IMR-90 (cell line): ENCODE results near the gene PDLIM4. TPM values are rescaled to one million over a fixed set of nuclear protein-coding genes. Genes with fewer than 3 reads are reported as not detected.

Experiments
- ATAC-seq: fragments of 200-7000 bp; cut with Tn5 transposase; 2 replicates; pipeline ENCODE4 v1.9.1; 2020; ENCODE audit warnings: low read depth, mild to moderate bottlenecking, moderate library complexity
- BruUV-seq: library from RNA; stranded (reverse); fragments of 400-500 nt; replicated peaks from 2 replicates; lab custom pipeline; 2021; lab: Mats Ljungman, UMichigan
- CTCF ChIA-PET: fragments of 300-600 bp; formaldehyde crosslinking; extraction: SDS; loops from one replicate; lab custom pipeline; 2021; ENCODE audit warnings: antibody characterized with exemption; lab: Yijun Ruan, JAX
- POLR2A ChIA-PET: fragments of 300-600 bp; sonication (Branson Sonifier 250); formaldehyde crosslinking; loops from one replicate; lab custom pipeline; 2022; ENCODE audit warnings: antibody characterized with exemption; ENCODE audit not compliant: unreplicated experiment; lab: Charles Lee
- DNase-seq: peaks from one replicate; pipeline ENCODE4 v3.0.0; 2013
- H2AFZ ChIP-seq: replicated peaks from 2 replicates; pipeline ENCODE3; 2013; ENCODE audit warnings: low read length, mild to moderate bottlenecking; ENCODE audit not compliant: poor library complexity
- H2AK5ac ChIP-seq: 2 replicates; pipeline ENCODE4 v1.6.1; 2013; ENCODE audit warnings: low read depth, low read length, inconsistent platforms
- H2AK9ac ChIP-seq: replicated peaks from 2 replicates; pipeline ENCODE3; 2013; ENCODE audit warnings: mild to moderate bottlenecking, low read depth, low read length, moderate library complexity; ENCODE audit not compliant: poor library complexity
- H2BK120ac ChIP-seq: 2 replicates; pipeline ENCODE4 v1.6.1; 2013; ENCODE audit warnings: low read depth, low read length, inconsistent platforms
- H2BK15ac ChIP-seq: 3 replicates; pipeline ENCODE4 v1.6.1; 2013; ENCODE audit warnings: low read depth, low read length, inconsistent platforms
- H2BK20ac ChIP-seq: 2 replicates; pipeline ENCODE4 v1.6.1; 2013; ENCODE audit warnings: low read depth, mild to moderate bottlenecking, inconsistent platforms, low read length, moderate library complexity
- H2BK5ac ChIP-seq: 2 replicates; pipeline ENCODE4 v1.6.1; 2013; ENCODE audit warnings: mild to moderate bottlenecking, low read depth, low read length, inconsistent platforms; ENCODE audit not compliant: poor library complexity, severe bottlenecking
- H3K14ac ChIP-seq: replicated peaks from 2 replicates; pipeline ENCODE4 v1.6.1; 2013; ENCODE audit warnings: low read depth, low read length, inconsistent platforms
- H3K18ac ChIP-seq: 2 replicates; pipeline ENCODE4 v1.6.1; 2013; ENCODE audit warnings: low read depth, low read length, control low read depth
- H3K23ac ChIP-seq: 2 replicates; pipeline ENCODE4 v1.6.1; 2013; ENCODE audit warnings: low read depth, low read length, inconsistent platforms
- H3K27ac ChIP-seq: 2 replicates; pipeline ENCODE4 v1.5.1; 2013; ENCODE audit warnings: mild to moderate bottlenecking, control low read depth, low read length; ENCODE audit not compliant: insufficient read depth
- H3K27me3 ChIP-seq: 2 replicates; pipeline ENCODE4 v1.6.1; 2013; ENCODE audit warnings: low read length; ENCODE audit not compliant: control insufficient read depth, insufficient read depth
- H3K36me3 ChIP-seq: 2 replicates; pipeline ENCODE4 v1.6.1; 2013; ENCODE audit warnings: low read length, mixed read lengths; ENCODE audit not compliant: control insufficient read depth, insufficient read depth
- H3K4ac ChIP-seq: 2 replicates; pipeline ENCODE4 v1.6.1; 2013; ENCODE audit warnings: low read depth, low read length, inconsistent platforms
- H3K4me1 ChIP-seq: 2 replicates; pipeline ENCODE4 v1.6.1; 2013; ENCODE audit warnings: low read length, mixed read lengths; ENCODE audit not compliant: control insufficient read depth, insufficient read depth
- H3K4me2 ChIP-seq: 2 replicates; pipeline ENCODE4 v1.6.1; 2013; ENCODE audit warnings: low read depth, mild to moderate bottlenecking, control low read depth, low read length, moderate library complexity
- H3K4me3 ChIP-seq: 2 replicates; pipeline ENCODE4 v1.5.1; 2013; ENCODE audit warnings: low read depth, mild to moderate bottlenecking, control low read depth, low read length, moderate library complexity; ENCODE audit not compliant: insufficient read depth
- H3K56ac ChIP-seq: 2 replicates; pipeline ENCODE4 v1.6.1; 2013; ENCODE audit warnings: low read length, inconsistent platforms; ENCODE audit not compliant: insufficient read depth; ENCODE audit errors: extremely low read depth
- H3K79me1 ChIP-seq, 2 experiments: 2 replicates each; pipeline ENCODE4 v1.6.1; 2013; ENCODE audit warnings: low read length in 2 of 2, inconsistent platforms in 1 of 2, low read depth in 1 of 2
- H3K9ac ChIP-seq: 2 replicates; pipeline ENCODE4 v1.6.1; 2013; ENCODE audit warnings: low read depth, low read length, control low read depth
- H3K9me1 ChIP-seq: 2 replicates; pipeline ENCODE4 v1.6.1; 2013; ENCODE audit warnings: low read length, inconsistent platforms; ENCODE audit not compliant: insufficient read depth
- H3K9me3 ChIP-seq: 2 replicates; pipeline ENCODE4 v1.6.1; 2013; ENCODE audit warnings: low read length; ENCODE audit not compliant: control insufficient read depth, insufficient read depth
- H4K20me1 ChIP-seq: 2 replicates; pipeline ENCODE4 v1.6.1; 2013; ENCODE audit warnings: low read length, inconsistent platforms; ENCODE audit not compliant: insufficient read depth
- H4K5ac ChIP-seq: 2 replicates; pipeline ENCODE4 v1.6.1; 2013; ENCODE audit warnings: mild to moderate bottlenecking, low read depth, low read length, control low read depth
- H4K8ac ChIP-seq, 2 experiments: 2 replicates each; pipeline ENCODE4 v1.6.1; 2013; ENCODE audit warnings: low read depth in 2 of 2, low read length in 2 of 2, control low read depth in 1 of 2, inconsistent platforms in 1 of 2
- H4K91ac ChIP-seq: 2 replicates; pipeline ENCODE4 v1.6.1; 2013; ENCODE audit warnings: low read depth, low read length, inconsistent platforms; ENCODE audit not compliant: insufficient read depth
- BHLHE40 ChIP-seq: fragments of 150-350 bp; IDR thresholded peaks from 2 replicates; pipeline ENCODE4 v1.6.1; 2016; ENCODE audit warnings: mild to moderate bottlenecking, low read depth, low read length
- CTCF ChIP-seq: conservative IDR thresholded peaks from 2 replicates; pipeline ENCODE4 v1.5.1; 2012; ENCODE audit warnings: mild to moderate bottlenecking, low read depth, low read length, improper control_type of control experiment
- ELK1 ChIP-seq: fragments of 150-350 bp; IDR thresholded peaks from 2 replicates; pipeline ENCODE4 v1.6.1; 2016; ENCODE audit warnings: low read depth, mild to moderate bottlenecking, low read length, moderate library complexity, borderline replicate concordance
- FOS ChIP-seq: fragments of 150-350 bp; IDR thresholded peaks from 2 replicates; pipeline ENCODE4 v1.6.1; 2016; ENCODE audit warnings: low read depth, low read length
- MAZ ChIP-seq: IDR thresholded peaks from 2 replicates; pipeline ENCODE4 v1.6.1; 2012; ENCODE audit warnings: low read depth, mild to moderate bottlenecking, low read length, improper control_type of control experiment, moderate library complexity, borderline replicate concordance
- MXI1 ChIP-seq: IDR thresholded peaks from 2 replicates; pipeline ENCODE4 v1.6.1; 2012; ENCODE audit warnings: low read depth, mild to moderate bottlenecking, low read length, moderate library complexity, borderline replicate concordance
- NFE2L2 ChIP-seq: fragments of 150-350 bp; IDR thresholded peaks from 2 replicates; pipeline ENCODE4 v1.6.1; 2016; ENCODE audit warnings: low read depth, mild to moderate bottlenecking, low read length
- RAD21 ChIP-seq: IDR thresholded peaks from 2 replicates; pipeline ENCODE4 v1.6.1; 2012; ENCODE audit warnings: low read length, improper control_type of control experiment
- RCOR1 ChIP-seq: IDR thresholded peaks from 2 replicates; pipeline ENCODE4 v1.6.1; 2012; ENCODE audit warnings: mild to moderate bottlenecking, low read length, improper control_type of control experiment; ENCODE audit not compliant: insufficient replicate concordance
- SMC3 ChIP-seq: fragments of 150-350 bp; IDR thresholded peaks from 2 replicates; pipeline ENCODE4 v1.6.1; 2016; ENCODE audit warnings: low read depth, mild to moderate bottlenecking, antibody characterized with exemption, low read length, moderate library complexity
- USF2 ChIP-seq: fragments of 150-350 bp; IDR thresholded peaks from 2 replicates; pipeline ENCODE4 v1.6.1; 2017; ENCODE audit warnings: mild to moderate bottlenecking, antibody characterized with exemption, low read length, low read depth
- WGBS, 2 experiments: methylation state at CpG; one replicate each; pipeline versions ENCODE4 v1.1.5 to v1.1.7; 2013; ENCODE audit warnings: missing lambda C conversion rate in 2 of 2; ENCODE audit not compliant: insufficient read length in 1 of 2; ENCODE audit errors: extremely low coverage in 2 of 2; 5-methylcytosine and 5-hydroxymethylcytosine counted together
- dilution Hi-C: fragments of 300-500 bp; cut with HindIII; formaldehyde crosslinking; loops from one replicate; pipeline ENCODE4 v1.14.3; 2018; ENCODE audit warnings: low sequenced_read_pairs; ENCODE audit not compliant: unreplicated experiment
- in situ Hi-C: fragments of 300-500 bp; cut with MboI; formaldehyde crosslinking; loops from 3 replicates; pipeline ENCODE4 v1.14.3; 2019; ENCODE audit warnings: low sequenced_read_pairs, inconsistent platforms, mixed read lengths
- intact Hi-C: fragments of 100-400 bp; cut with micrococcal nuclease; formaldehyde crosslinking; loops from 2 replicates; pipeline ENCODE4 v1.10.0; 2022
- polyA plus RNA-seq, 3 experiments: library from polyadenylated mRNA; depleted of rRNA; stranded (reverse); fragments of >200 nt; gene quantifications; 2 replicates each; pipeline ENCODE4 v1.2.3, GENCODE V29; 2012; ENCODE audit warnings: low replicate concordance in 1 of 3
- total RNA-seq: library from RNA; depleted of rRNA; stranded (reverse); fragments of >200 nt; gene quantifications from 2 replicates; pipeline ENCODE4 v1.2.3, GENCODE V29; 2012

Gene PDLIM4
- total and polyA plus RNA-seq, 2 of the 4 experiments (the other 2 are of a cell fraction): 61.1 to 214 TPM

GRCh38 chr5:132230871-132231270 lies 26.6 kb upstream of the PDLIM4 start:
- Histone ChIP-seq H3K23ac (no peak overlapping the region), H2BK15ac (no peak overlapping the region), H3K56ac (no peak overlapping the region), H3K9ac (no peak overlapping the region), H2BK120ac (no peak overlapping the region), H3K27me3 (no peaks in the 10 kb centered on the region; the same call in 1 of the 2 replicates), H3K9me1 (peaks cover 5% of the 10 kb centered on the region; the same call in 1 of the 2 replicates), H4K91ac (no peak overlapping the region), H3K4ac (no peak overlapping the region), H2AK9ac (no peak overlapping the region), H3K4me2 (no peak overlapping the region), H3K14ac (no peak overlapping the region), H3K36me3 (no peaks in the 10 kb centered on the region), H2AFZ (no peak overlapping the region), H3K79me1 (peaks cover 11 to 14% of the 10 kb centered on the region in 2 experiments), H4K5ac (no peak overlapping the region), H3K27ac (no peak overlapping the region), H4K8ac (no peak overlapping the region), H4K20me1 (peaks cover 5% of the 10 kb centered on the region; the same call in 1 of the 2 replicates), H2AK5ac (no peak overlapping the region), H3K4me3 (no peak overlapping the region), H3K9me3 (no peaks in the 10 kb centered on the region), H2BK5ac (no peak overlapping the region), H3K18ac (no peak overlapping the region), H3K4me1 (peaks cover 8% of the 10 kb centered on the region), H2BK20ac (no peak overlapping the region)
- ChIA-PET CTCF (no interaction called here), POLR2A (no interaction called here)
- intact Hi-C loops: no loop called here
- in situ Hi-C loops: no loop called here
- no peak for ATAC-seq
- 100% methylated on average over 2 of the region's 9 CpGs; no CpG with 5 or more reads in 1 of the 2 experiments for WGBS, 2 experiments
- BruUV-seq: no TSS peak
- TF ChIP-seq FOS (no peak), MXI1 (no peak), MAZ (no peak), CTCF (no peak), SMC3 (no peak), RAD21 (no peak), ELK1 (no peak), NFE2L2 (no peak), BHLHE40 (no peak), USF2 (no peak), RCOR1 (no peak)
- DNase-seq: no peak
- dilution Hi-C loops: no loop called here
